H9 (cell line): ENCODE data around the gene SENP7. TPM values are rescaled to one million over a fixed set of nuclear protein-coding genes. Genes with fewer than 3 reads are reported as not detected.

Experiments
- DNase-seq: peaks from one replicate; pipeline ENCODE4 v3.0.0-alpha.2; 2017
- H2AFZ ChIP-seq: one replicate; pipeline ENCODE4 v1.6.1; 2013; ENCODE audit warnings: mild to moderate bottlenecking, low read length, control low read depth, moderate library complexity
- H2AK5ac ChIP-seq: 2 replicates; pipeline ENCODE4 v1.6.1; 2013; ENCODE audit warnings: low read length, control low read depth, mixed read lengths; ENCODE audit not compliant: insufficient read length
- H2BK120ac ChIP-seq: one replicate; pipeline ENCODE4 v1.6.1; 2013; ENCODE audit warnings: low read depth, mild to moderate bottlenecking, low read length, control low read depth, inconsistent platforms; ENCODE audit not compliant: poor library complexity, severe bottlenecking
- H2BK12ac ChIP-seq: 2 replicates; pipeline ENCODE4 v1.6.1; 2013; ENCODE audit warnings: low read length, control low read depth, mixed read lengths, low read depth; ENCODE audit not compliant: insufficient read length
- H2BK15ac ChIP-seq: 2 replicates; pipeline ENCODE4 v1.6.1; 2013; ENCODE audit warnings: low read depth, low read length, control low read depth
- H2BK20ac ChIP-seq: one replicate; pipeline ENCODE4 v1.6.1; 2013; ENCODE audit warnings: low read depth, mild to moderate bottlenecking, low read length, control low read depth, inconsistent platforms; ENCODE audit not compliant: poor library complexity, severe bottlenecking
- H2BK5ac ChIP-seq: 2 replicates; pipeline ENCODE4 v1.6.1; 2013; ENCODE audit warnings: low read length, control low read depth, mixed read lengths; ENCODE audit not compliant: insufficient read length
- H3K14ac ChIP-seq: 2 replicates; pipeline ENCODE4 v1.6.1; 2013; ENCODE audit warnings: low read length, control low read depth; ENCODE audit not compliant: insufficient read depth
- H3K18ac ChIP-seq: 2 replicates; pipeline ENCODE4 v1.6.1; 2013; ENCODE audit warnings: low read depth, mild to moderate bottlenecking, mixed read lengths, low read length, control low read depth; ENCODE audit not compliant: insufficient read length
- H3K23ac ChIP-seq: 2 replicates; pipeline ENCODE4 v1.6.1; 2013; ENCODE audit warnings: low read length, control low read depth, mixed read lengths, low read depth; ENCODE audit not compliant: insufficient read length
- H3K23me2 ChIP-seq: 2 replicates; pipeline ENCODE4 v1.6.1; 2013; ENCODE audit warnings: low read depth, mild to moderate bottlenecking, mixed read lengths, low read length, control low read depth; ENCODE audit not compliant: insufficient read length, poor library complexity, severe bottlenecking
- H3K27ac ChIP-seq: 2 replicates; pipeline ENCODE4 v1.5.1; 2013; ENCODE audit warnings: low read length, control low read depth, mixed read lengths, low read depth; ENCODE audit not compliant: insufficient read length
- H3K27me3 ChIP-seq: 2 replicates; pipeline ENCODE4 v1.6.1; 2013; ENCODE audit warnings: low read length, control low read depth, inconsistent platforms; ENCODE audit not compliant: insufficient read depth
- H3K4ac ChIP-seq: 2 replicates; pipeline ENCODE4 v1.6.1; 2013; ENCODE audit warnings: low read depth, mild to moderate bottlenecking, control low read depth, inconsistent platforms, low read length, moderate library complexity
- H3K4me1 ChIP-seq: 2 replicates; pipeline ENCODE4 v1.6.1; 2013; ENCODE audit warnings: low read length, control low read depth, inconsistent platforms; ENCODE audit not compliant: insufficient read depth
- H3K4me2 ChIP-seq: 2 replicates; pipeline ENCODE4 v1.6.1; 2013; ENCODE audit warnings: low read length, control low read depth, mixed read lengths; ENCODE audit not compliant: insufficient read length, insufficient read depth
- H3K56ac ChIP-seq: 2 replicates; pipeline ENCODE4 v1.6.1; 2013; ENCODE audit warnings: low read depth, mild to moderate bottlenecking, mixed read lengths, low read length, control low read depth; ENCODE audit not compliant: insufficient read length
- H3K79me1 ChIP-seq: 2 replicates; pipeline ENCODE4 v1.6.1; 2013; ENCODE audit warnings: low read depth, mild to moderate bottlenecking, moderate library complexity, low read length, control low read depth, inconsistent platforms; ENCODE audit not compliant: insufficient read depth, poor library complexity, severe bottlenecking
- H3K79me2 ChIP-seq: 2 replicates; pipeline ENCODE4 v1.6.1; 2013; ENCODE audit warnings: low read length, control low read depth, inconsistent platforms; ENCODE audit not compliant: insufficient read depth
- H3K9ac ChIP-seq: 2 replicates; pipeline ENCODE4 v1.6.1; 2013; ENCODE audit warnings: low read length, control low read depth, mixed read lengths; ENCODE audit not compliant: insufficient read length; ENCODE audit errors: extremely low read depth
- H3K9me3 ChIP-seq: one replicate; pipeline ENCODE4 v1.6.1; 2013; ENCODE audit warnings: low read depth, low read length, inconsistent platforms; ENCODE audit not compliant: control insufficient read depth
- H3T11ph ChIP-seq: one replicate; pipeline ENCODE4 v1.6.1; 2013; ENCODE audit warnings: mild to moderate bottlenecking, low read length, control low read depth, inconsistent platforms
- H4K20me1 ChIP-seq: one replicate; pipeline ENCODE4 v1.6.1; 2013; ENCODE audit not compliant: control insufficient read depth, insufficient read length, insufficient read depth
- H4K5ac ChIP-seq: 2 replicates; pipeline ENCODE4 v1.6.1; 2013; ENCODE audit warnings: low read depth, mild to moderate bottlenecking, mixed read lengths, low read length, control low read depth; ENCODE audit not compliant: insufficient read length
- H4K8ac ChIP-seq: replicated peaks from 2 replicates; pipeline ENCODE4 v1.6.1; 2013; ENCODE audit warnings: low read length, control low read depth, mixed read lengths, low read depth; ENCODE audit not compliant: insufficient read length
- H4K91ac ChIP-seq: 2 replicates; pipeline ENCODE4 v1.6.1; 2013; ENCODE audit warnings: low read depth, mild to moderate bottlenecking, moderate library complexity, mixed read lengths, low read length, control low read depth; ENCODE audit not compliant: insufficient read length
- H3K27ac Mint-ChIP-seq, 3 experiments: 2 replicates in 2 of 3; 3 replicates in 1 of 3; pipeline ENCODE4 v1.8.0; 2020 to 2021; ENCODE audit warnings: mixed read lengths in 3 of 3, mild to moderate bottlenecking in 1 of 3, moderate library complexity in 1 of 3
- H3K27me3 Mint-ChIP-seq: 2 replicates; pipeline ENCODE4 v1.8.0; 2021; ENCODE audit warnings: low read depth, mild to moderate bottlenecking, moderate library complexity, mixed read lengths
- H3K36me3 Mint-ChIP-seq, 3 experiments: 2 replicates in 2 of 3; 3 replicates in 1 of 3; pipeline ENCODE4 v1.8.0; 2020 to 2021; ENCODE audit warnings: low read depth in 3 of 3, mixed read lengths in 3 of 3; ENCODE audit not compliant: insufficient read depth in 1 of 3
- H3K4me1 Mint-ChIP-seq, 2 experiments: 2 replicates each; pipeline ENCODE4 v1.8.0; 2020; ENCODE audit warnings: mixed read lengths in 2 of 2
- H3K4me3 Mint-ChIP-seq, 2 experiments: 2 replicates in 1 of 2; 3 replicates in 1 of 2; pipeline ENCODE4 v1.8.0; 2020 to 2021; ENCODE audit warnings: mild to moderate bottlenecking in 2 of 2, mixed read lengths in 2 of 2, moderate library complexity in 1 of 2
- H3K9me3 Mint-ChIP-seq, 2 experiments: 2 replicates in 1 of 2; 3 replicates in 1 of 2; pipeline ENCODE4 v1.8.0; 2020; ENCODE audit warnings: mild to moderate bottlenecking in 2 of 2, mixed read lengths in 2 of 2, moderate library complexity in 1 of 2
- WGBS: extraction: QIAGEN DNeasy Blood & Tissue Kit; methylation state at CpG from one replicate; pipeline ENCODE4 v1.1.7; 2013; ENCODE audit warnings: missing lambda C conversion rate, low lambda C conversion rate, mixed read lengths; ENCODE audit not compliant: insufficient read length; ENCODE audit errors: extremely low coverage; 5-methylcytosine and 5-hydroxymethylcytosine counted together
- total RNA-seq: library from RNA; stranded (reverse); gene quantifications from 2 replicates; pipeline ENCODE4 v1.2.1, GENCODE V29; 2021
- TF ChIP-seq, protein P1 (sequence below): fragments of 200-600 bp; sonication (generic); conservative IDR thresholded peaks from 3 replicates; pipeline ENCODE4 v1.8.0; 2021; ENCODE audit warnings: antibody characterized with exemption, mild to moderate bottlenecking

SENP7 gene
- total RNA-seq, 1 experiment from 2014 or later, result 8.4 TPM

DNA sequence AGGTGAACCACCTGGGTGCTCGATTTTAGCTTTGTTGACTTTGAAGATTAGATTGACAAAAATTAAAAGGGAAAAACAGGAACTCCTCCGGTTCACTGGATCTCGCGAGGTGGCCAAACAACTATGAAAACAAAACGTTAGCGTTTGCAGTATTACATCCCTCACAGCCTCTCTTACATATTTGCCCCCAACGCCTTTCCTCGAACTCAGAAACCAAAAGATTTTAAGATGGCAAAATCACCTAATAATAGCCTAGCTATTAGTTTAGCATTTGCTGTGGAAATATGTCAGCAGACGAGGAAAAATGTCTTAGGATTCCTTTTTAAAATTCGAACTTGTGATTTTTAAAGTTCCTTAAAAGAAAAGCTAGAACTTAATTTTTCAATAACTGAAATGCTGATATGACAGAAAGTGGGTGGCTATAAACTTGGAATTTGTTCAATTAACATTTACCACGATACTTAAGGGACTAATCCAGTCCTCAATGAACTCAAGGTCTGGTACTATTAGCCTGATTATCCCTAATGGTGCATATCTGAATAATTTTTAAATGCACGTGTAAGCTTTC, 491 bp upstream of the SENP7 start:
- H2BK15ac ChIP-seq, result no peak overlapping the region
- no peak overlapping the region for H2BK12ac ChIP-seq
- H3K14ac ChIP-seq, result no peak overlapping the region
- H3K27ac Mint-ChIP-seq, result peak overlapping the region; percentile 93 to 99 (median 98)
- H3K4ac ChIP-seq, result no peak overlapping the region
- H2BK5ac ChIP-seq, result no peak overlapping the region
- H3K27me3 ChIP-seq, result no peaks in the 10 kb centered on the region
- no peak overlapping the region for H2BK20ac ChIP-seq
- peak overlapping the region; percentile 87 to 96 for H3K4me3 Mint-ChIP-seq
- no peak overlapping the region for H2AK5ac ChIP-seq
- no peak overlapping the region for H3T11ph ChIP-seq
- TF ChIP-seq, protein P1, sequence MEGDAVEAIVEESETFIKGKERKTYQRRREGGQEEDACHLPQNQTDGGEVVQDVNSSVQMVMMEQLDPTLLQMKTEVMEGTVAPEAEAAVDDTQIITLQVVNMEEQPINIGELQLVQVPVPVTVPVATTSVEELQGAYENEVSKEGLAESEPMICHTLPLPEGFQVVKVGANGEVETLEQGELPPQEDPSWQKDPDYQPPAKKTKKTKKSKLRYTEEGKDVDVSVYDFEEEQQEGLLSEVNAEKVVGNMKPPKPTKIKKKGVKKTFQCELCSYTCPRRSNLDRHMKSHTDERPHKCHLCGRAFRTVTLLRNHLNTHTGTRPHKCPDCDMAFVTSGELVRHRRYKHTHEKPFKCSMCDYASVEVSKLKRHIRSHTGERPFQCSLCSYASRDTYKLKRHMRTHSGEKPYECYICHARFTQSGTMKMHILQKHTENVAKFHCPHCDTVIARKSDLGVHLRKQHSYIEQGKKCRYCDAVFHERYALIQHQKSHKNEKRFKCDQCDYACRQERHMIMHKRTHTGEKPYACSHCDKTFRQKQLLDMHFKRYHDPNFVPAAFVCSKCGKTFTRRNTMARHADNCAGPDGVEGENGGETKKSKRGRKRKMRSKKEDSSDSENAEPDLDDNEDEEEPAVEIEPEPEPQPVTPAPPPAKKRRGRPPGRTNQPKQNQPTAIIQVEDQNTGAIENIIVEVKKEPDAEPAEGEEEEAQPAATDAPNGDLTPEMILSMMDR, result no peak
- peak overlapping the region; percentile 57 for H3K18ac ChIP-seq
- DNase-seq, result no peak
- H3K9me3 ChIP-seq, result no peaks in the 10 kb centered on the region
- no peaks in the 10 kb centered on the region for H3K79me1 ChIP-seq
- H3K4me2 ChIP-seq, result peak overlapping the region; percentile 58
- peaks cover 0 to 2% of the 10 kb centered on the region in 2 experiments; a peak in 1 of 5 replicates for H3K9me3 Mint-ChIP-seq
- H4K5ac ChIP-seq, result no peak overlapping the region
- H3K27me3 Mint-ChIP-seq, result no peaks in the 10 kb centered on the region; the same call in 1 of the 2 replicates
- no peak overlapping the region for H4K8ac ChIP-seq
- peaks cover 4% of the 10 kb centered on the region for H3K23me2 ChIP-seq
- peak overlapping the region; percentile 74 for H3K9ac ChIP-seq
- peak overlapping the region; percentile 100 for H2AFZ ChIP-seq
- H4K20me1 ChIP-seq, result no peaks in the 10 kb centered on the region
- no peaks in the 10 kb centered on the region; a peak in 1 of 7 replicates for H3K36me3 Mint-ChIP-seq
- H3K4me1 ChIP-seq, result no peaks in the 10 kb centered on the region
- H3K23ac ChIP-seq, result no peak overlapping the region
- H3K27ac ChIP-seq, result peak overlapping the region; percentile 62
- WGBS, result no CpG with 5 or more reads among the region's 12 CpGs
- no peaks in the 10 kb centered on the region for H3K79me2 ChIP-seq
- H2BK120ac ChIP-seq, result no peak overlapping the region
- no peak overlapping the region for H4K91ac ChIP-seq
- H3K4me1 Mint-ChIP-seq, result peaks cover 14 to 16% of the 10 kb centered on the region in 2 experiments
- H3K56ac ChIP-seq, result no peak overlapping the region
